Gastrocnemius medialis (tissue), 4 donors: ENCODE data around the gene PLB1.

Source experiments
- CTCF ChIP-seq, 5 experiments: fragments of 450-650 bp in 3 of 5; fragments of 200-600 bp in 2 of 5; sonication (generic) in 2 of 5; IDR thresholded peaks in 4 of 5; conservative IDR thresholded peaks in 1 of 5; 1 replicate in 4 of 5; 2 replicates in 1 of 5; pipeline ENCODE4 v1.5.1; 2016 to 2019; ENCODE audit warnings: antibody characterized with exemption in 5 of 5, mild to moderate bottlenecking in 3 of 5, moderate library complexity in 3 of 5
- POLR2A ChIP-seq, 2 donors: fragments of 450-650 bp; IDR thresholded peaks; one replicate each; pipeline ENCODE4 v1.6.1; 2017; ENCODE audit warnings: antibody characterized with exemption in 2 of 2, mild to moderate bottlenecking in 2 of 2, moderate library complexity in 2 of 2

GRCh38 chr2:28527196-28527595 lies 31.3 kb downstream of the PLB1 start:
- TF ChIP-seq CTCF (IDR thresholded peaks at IDR 0.05 in 4 of 5, conservative IDR thresholded peaks at IDR 0.05 in 1 of 5) (no peak), POLR2A (IDR thresholded peaks at IDR 0.05) (no peak)
